H9 (cell line): ENCODE results near the gene CLSTN3. TPM values are rescaled to one million over a fixed set of nuclear protein-coding genes. Genes with fewer than 3 reads are reported as not detected.

Experiments used
- DNase-seq: peaks from one replicate; pipeline ENCODE4 v3.0.0-alpha.2; 2017
- H2AFZ ChIP-seq: one replicate; pipeline ENCODE4 v1.6.1; 2013; ENCODE audit warnings: mild to moderate bottlenecking, low read length, control low read depth, moderate library complexity
- H2AK5ac ChIP-seq: 2 replicates; pipeline ENCODE4 v1.6.1; 2013; ENCODE audit warnings: low read length, control low read depth, mixed read lengths; ENCODE audit not compliant: insufficient read length
- H2BK120ac ChIP-seq: one replicate; pipeline ENCODE4 v1.6.1; 2013; ENCODE audit warnings: low read depth, mild to moderate bottlenecking, low read length, control low read depth, inconsistent platforms; ENCODE audit not compliant: poor library complexity, severe bottlenecking
- H2BK12ac ChIP-seq: 2 replicates; pipeline ENCODE4 v1.6.1; 2013; ENCODE audit warnings: low read length, control low read depth, mixed read lengths, low read depth; ENCODE audit not compliant: insufficient read length
- H2BK15ac ChIP-seq: 2 replicates; pipeline ENCODE4 v1.6.1; 2013; ENCODE audit warnings: low read depth, low read length, control low read depth
- H2BK20ac ChIP-seq: one replicate; pipeline ENCODE4 v1.6.1; 2013; ENCODE audit warnings: low read depth, mild to moderate bottlenecking, low read length, control low read depth, inconsistent platforms; ENCODE audit not compliant: poor library complexity, severe bottlenecking
- H2BK5ac ChIP-seq: 2 replicates; pipeline ENCODE4 v1.6.1; 2013; ENCODE audit warnings: low read length, control low read depth, mixed read lengths; ENCODE audit not compliant: insufficient read length
- H3K14ac ChIP-seq: 2 replicates; pipeline ENCODE4 v1.6.1; 2013; ENCODE audit warnings: low read length, control low read depth; ENCODE audit not compliant: insufficient read depth
- H3K18ac ChIP-seq: 2 replicates; pipeline ENCODE4 v1.6.1; 2013; ENCODE audit warnings: low read depth, mild to moderate bottlenecking, mixed read lengths, low read length, control low read depth; ENCODE audit not compliant: insufficient read length
- H3K23ac ChIP-seq: 2 replicates; pipeline ENCODE4 v1.6.1; 2013; ENCODE audit warnings: low read length, control low read depth, mixed read lengths, low read depth; ENCODE audit not compliant: insufficient read length
- H3K23me2 ChIP-seq: 2 replicates; pipeline ENCODE4 v1.6.1; 2013; ENCODE audit warnings: low read depth, mild to moderate bottlenecking, mixed read lengths, low read length, control low read depth; ENCODE audit not compliant: insufficient read length, poor library complexity, severe bottlenecking
- H3K27ac ChIP-seq: 2 replicates; pipeline ENCODE4 v1.5.1; 2013; ENCODE audit warnings: low read length, control low read depth, mixed read lengths, low read depth; ENCODE audit not compliant: insufficient read length
- H3K27me3 ChIP-seq: 2 replicates; pipeline ENCODE4 v1.6.1; 2013; ENCODE audit warnings: low read length, control low read depth, inconsistent platforms; ENCODE audit not compliant: insufficient read depth
- H3K4ac ChIP-seq: 2 replicates; pipeline ENCODE4 v1.6.1; 2013; ENCODE audit warnings: low read depth, mild to moderate bottlenecking, control low read depth, inconsistent platforms, low read length, moderate library complexity
- H3K4me1 ChIP-seq: 2 replicates; pipeline ENCODE4 v1.6.1; 2013; ENCODE audit warnings: low read length, control low read depth, inconsistent platforms; ENCODE audit not compliant: insufficient read depth
- H3K4me2 ChIP-seq: 2 replicates; pipeline ENCODE4 v1.6.1; 2013; ENCODE audit warnings: low read length, control low read depth, mixed read lengths; ENCODE audit not compliant: insufficient read length, insufficient read depth
- H3K56ac ChIP-seq: 2 replicates; pipeline ENCODE4 v1.6.1; 2013; ENCODE audit warnings: low read depth, mild to moderate bottlenecking, mixed read lengths, low read length, control low read depth; ENCODE audit not compliant: insufficient read length
- H3K79me1 ChIP-seq: 2 replicates; pipeline ENCODE4 v1.6.1; 2013; ENCODE audit warnings: low read depth, mild to moderate bottlenecking, moderate library complexity, low read length, control low read depth, inconsistent platforms; ENCODE audit not compliant: insufficient read depth, poor library complexity, severe bottlenecking
- H3K79me2 ChIP-seq: 2 replicates; pipeline ENCODE4 v1.6.1; 2013; ENCODE audit warnings: low read length, control low read depth, inconsistent platforms; ENCODE audit not compliant: insufficient read depth
- H3K9ac ChIP-seq: 2 replicates; pipeline ENCODE4 v1.6.1; 2013; ENCODE audit warnings: low read length, control low read depth, mixed read lengths; ENCODE audit not compliant: insufficient read length; ENCODE audit errors: extremely low read depth
- H3K9me3 ChIP-seq: one replicate; pipeline ENCODE4 v1.6.1; 2013; ENCODE audit warnings: low read depth, low read length, inconsistent platforms; ENCODE audit not compliant: control insufficient read depth
- H3T11ph ChIP-seq: one replicate; pipeline ENCODE4 v1.6.1; 2013; ENCODE audit warnings: mild to moderate bottlenecking, low read length, control low read depth, inconsistent platforms
- H4K20me1 ChIP-seq: one replicate; pipeline ENCODE4 v1.6.1; 2013; ENCODE audit not compliant: control insufficient read depth, insufficient read length, insufficient read depth
- H4K5ac ChIP-seq: 2 replicates; pipeline ENCODE4 v1.6.1; 2013; ENCODE audit warnings: low read depth, mild to moderate bottlenecking, mixed read lengths, low read length, control low read depth; ENCODE audit not compliant: insufficient read length
- H4K8ac ChIP-seq: replicated peaks from 2 replicates; pipeline ENCODE4 v1.6.1; 2013; ENCODE audit warnings: low read length, control low read depth, mixed read lengths, low read depth; ENCODE audit not compliant: insufficient read length
- H4K91ac ChIP-seq: 2 replicates; pipeline ENCODE4 v1.6.1; 2013; ENCODE audit warnings: low read depth, mild to moderate bottlenecking, moderate library complexity, mixed read lengths, low read length, control low read depth; ENCODE audit not compliant: insufficient read length
- H3K27ac Mint-ChIP-seq, 3 experiments: 2 replicates in 2 of 3; 3 replicates in 1 of 3; pipeline ENCODE4 v1.8.0; 2020 to 2021; ENCODE audit warnings: mixed read lengths in 3 of 3, mild to moderate bottlenecking in 1 of 3, moderate library complexity in 1 of 3
- H3K27me3 Mint-ChIP-seq: 2 replicates; pipeline ENCODE4 v1.8.0; 2021; ENCODE audit warnings: low read depth, mild to moderate bottlenecking, moderate library complexity, mixed read lengths
- H3K36me3 Mint-ChIP-seq, 3 experiments: 2 replicates in 2 of 3; 3 replicates in 1 of 3; pipeline ENCODE4 v1.8.0; 2020 to 2021; ENCODE audit warnings: low read depth in 3 of 3, mixed read lengths in 3 of 3; ENCODE audit not compliant: insufficient read depth in 1 of 3
- H3K4me1 Mint-ChIP-seq, 2 experiments: 2 replicates each; pipeline ENCODE4 v1.8.0; 2020; ENCODE audit warnings: mixed read lengths in 2 of 2
- H3K4me3 Mint-ChIP-seq, 2 experiments: 2 replicates in 1 of 2; 3 replicates in 1 of 2; pipeline ENCODE4 v1.8.0; 2020 to 2021; ENCODE audit warnings: mild to moderate bottlenecking in 2 of 2, mixed read lengths in 2 of 2, moderate library complexity in 1 of 2
- H3K9me3 Mint-ChIP-seq, 2 experiments: 2 replicates in 1 of 2; 3 replicates in 1 of 2; pipeline ENCODE4 v1.8.0; 2020; ENCODE audit warnings: mild to moderate bottlenecking in 2 of 2, mixed read lengths in 2 of 2, moderate library complexity in 1 of 2
- CTCF ChIP-seq: fragments of 200-600 bp; sonication (generic); conservative IDR thresholded peaks from 3 replicates; pipeline ENCODE4 v1.8.0; 2021; ENCODE audit warnings: antibody characterized with exemption, mild to moderate bottlenecking
- WGBS: extraction: QIAGEN DNeasy Blood & Tissue Kit; methylation state at CpG from one replicate; pipeline ENCODE4 v1.1.7; 2013; ENCODE audit warnings: missing lambda C conversion rate, low lambda C conversion rate, mixed read lengths; ENCODE audit not compliant: insufficient read length; ENCODE audit errors: extremely low coverage; 5-methylcytosine and 5-hydroxymethylcytosine counted together
- long read RNA-seq: library from polyadenylated mRNA; unstranded; transcript quantifications from one replicate; pipeline ENCODE4 v2.0.0, GENCODE V29; 2020
- total RNA-seq: library from RNA; stranded (reverse); gene quantifications from 2 replicates; pipeline ENCODE4 v1.2.1, GENCODE V29; 2021

CLSTN3 gene
- total RNA-seq, result 25.0 and 26.2 TPM in 2 replicates
- long read RNA-seq, full-length matches to known transcripts, result 27 of 48 reads
- long read RNA-seq, partial matches to known transcripts, result 15 of 48 reads
- long read RNA-seq, other reads (novel, unspliced or antisense), result 6 of 48 reads

- peaks cover 7% of the 10 kb centered on the region for H3K27me3 Mint-ChIP-seq
- no peak for TF ChIP-seq CTCF
- peaks cover 17% of the 10 kb centered on the region for H3K23me2 ChIP-seq
- no peak within 1 kb of the TSS for H3T11ph ChIP-seq
- H3K9me3 ChIP-seq, result no peaks in the 10 kb centered on the region
- no peaks in the 10 kb centered on the region; a peak in 2 of 5 replicates for H3K9me3 Mint-ChIP-seq
- H3K14ac ChIP-seq, result peak within 1 kb of the TSS; percentile 87
- peaks cover 30 to 40% of the 10 kb centered on the region in 2 experiments for H3K4me1 Mint-ChIP-seq
- DNase-seq, result peak; percentile 96
- no peak within 1 kb of the TSS for H2BK20ac ChIP-seq
- no peaks in the 10 kb centered on the region for H3K79me2 ChIP-seq
- no peak within 1 kb of the TSS for H4K5ac ChIP-seq
- H4K20me1 ChIP-seq, result peaks cover 2% of the 10 kb centered on the region
- peak within 1 kb of the TSS; percentile 99 for H3K4me2 ChIP-seq
- no peak within 1 kb of the TSS for H2BK5ac ChIP-seq
- H2BK15ac ChIP-seq, result no peak within 1 kb of the TSS
- H2AK5ac ChIP-seq, result no peak within 1 kb of the TSS
- no peaks in the 10 kb centered on the region for H3K79me1 ChIP-seq
- H3K9ac ChIP-seq, result peak within 1 kb of the TSS; percentile 54
- H3K18ac ChIP-seq, result peak within 1 kb of the TSS; percentile 87
- H3K36me3 Mint-ChIP-seq, result peaks cover 3 to 15% (median 8%) of the 10 kb centered on the region in 3 experiments; a peak in 5 of 7 replicates
- H2AFZ ChIP-seq, result no peak within 1 kb of the TSS
- no peak within 1 kb of the TSS for H3K27ac ChIP-seq
- H2BK12ac ChIP-seq, result no peak within 1 kb of the TSS
- H4K91ac ChIP-seq, result no peak within 1 kb of the TSS
- no peak within 1 kb of the TSS for H3K23ac ChIP-seq
- no peak within 1 kb of the TSS for H4K8ac ChIP-seq
- no peaks in the 10 kb centered on the region; the same call in 1 of the 2 replicates for H3K27me3 ChIP-seq
- H3K4me1 ChIP-seq, result peaks cover 12% of the 10 kb centered on the region; the same call in 1 of the 2 replicates
- no CpG with 5 or more reads among the region's 40 CpGs for WGBS
- no peak within 1 kb of the TSS for H2BK120ac ChIP-seq
- H3K56ac ChIP-seq, result no peak within 1 kb of the TSS
- H3K4me3 Mint-ChIP-seq, result peak within 1 kb of the TSS; percentile 85 to 86
- H3K27ac Mint-ChIP-seq, result peak within 1 kb of the TSS; percentile 9 to 98 (median 93); a peak in 6 of 7 replicates
- H3K4ac ChIP-seq, result no peak within 1 kb of the TSS
Measured at GRCh38 chr12:7129872-7130691, at the start of gene CLSTN3. CLSTN3 (plus strand) TSS chr12:7130371; CDS start chr12:7130649, 278 bp downstream.
